ACHN (cell line): ENCODE data around the gene KDSR.

ENCODE experiments used
- DNase-seq: peaks from one replicate; pipeline ENCODE4 v3.0.0-alpha.2; 2015
- in situ Hi-C: cut with HindIII; loops from 2 replicates; pipeline ENCODE4 v1.10.0; 2017; ENCODE audit warnings: low sequenced_read_pairs, low pct_ligation_motif_present, low pct_unique_long_range_greater_than_20kb

The KDSR gene

DNA sequence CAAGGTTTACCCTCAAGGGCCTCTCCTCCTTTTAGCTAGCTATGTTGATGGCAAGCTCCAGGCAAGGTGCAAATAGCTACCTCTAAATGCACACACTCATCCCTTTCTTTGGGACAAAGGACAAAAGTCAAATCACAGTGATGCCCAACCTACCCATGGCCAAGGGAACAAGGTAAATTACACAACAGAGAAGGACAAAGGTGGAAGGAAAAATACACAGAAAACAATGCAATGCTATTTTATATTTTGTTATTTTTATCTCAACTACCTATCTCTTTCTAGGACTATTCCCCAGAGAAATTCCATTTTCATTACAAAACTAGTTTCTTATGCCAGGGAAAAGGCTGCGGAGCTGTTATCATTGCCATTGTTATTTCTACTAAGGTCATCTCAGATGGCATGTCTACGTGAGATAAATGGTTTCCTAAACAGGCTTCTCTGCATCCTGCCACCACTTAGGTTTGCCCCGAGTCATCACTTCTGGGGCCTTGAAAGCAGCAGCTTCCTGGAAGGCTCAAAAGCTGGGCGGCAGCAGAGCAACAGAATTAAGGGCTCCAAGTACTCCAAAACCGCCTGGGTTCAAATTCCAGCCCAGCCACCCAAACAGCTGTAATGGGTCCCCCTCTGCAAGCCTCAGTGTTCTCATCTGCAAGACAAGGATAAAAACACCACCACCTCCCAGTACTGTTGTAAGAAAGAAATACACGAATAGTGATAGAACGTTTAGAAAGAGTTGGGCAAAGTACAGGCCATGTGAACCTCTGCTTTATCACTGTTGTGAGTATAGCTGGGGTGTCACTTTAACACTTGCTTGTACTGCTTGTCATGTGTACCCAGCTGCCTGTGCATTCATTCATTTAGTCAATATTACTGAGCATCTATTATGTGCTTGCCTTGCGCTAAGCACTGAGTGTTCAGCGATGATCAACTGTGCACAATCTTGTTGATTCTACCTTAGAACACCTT lies 68.3 kb downstream of the KDSR start:
- in situ Hi-C loops = no loop called here
- DNase-seq = no peak

DNA sequence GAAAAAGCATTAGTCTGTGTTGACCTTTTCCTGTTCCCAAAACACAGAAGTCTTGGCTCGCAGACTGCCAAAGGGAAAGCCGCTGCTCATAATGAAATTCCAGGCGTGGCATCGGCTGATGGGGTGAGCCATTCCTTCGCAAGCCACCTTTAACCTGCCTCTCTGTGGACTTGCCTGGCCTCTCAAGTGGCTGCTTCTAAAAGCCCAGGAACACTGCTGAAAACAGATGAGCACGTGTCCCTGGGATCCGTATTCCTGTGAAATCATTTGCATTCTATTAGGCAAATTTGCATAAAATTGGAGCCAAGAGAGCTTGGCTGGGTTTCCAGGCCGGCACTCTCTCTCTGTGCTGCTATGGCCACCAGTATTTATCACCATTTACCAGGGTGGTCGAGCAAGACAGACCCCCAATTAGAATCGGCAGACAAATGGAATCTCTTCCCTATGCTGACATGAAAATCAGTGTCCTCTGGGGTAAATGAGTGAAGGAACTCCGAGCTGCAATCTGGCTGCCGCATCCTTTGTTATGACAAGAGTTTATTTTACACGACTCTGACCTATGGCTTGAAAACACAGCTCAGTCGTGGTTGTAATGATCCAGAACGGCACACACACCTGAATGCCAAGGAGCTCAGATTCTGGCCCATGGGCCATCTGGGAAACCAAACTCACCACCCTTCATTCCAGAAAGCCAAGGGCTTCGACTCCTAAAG lies 69.2 kb downstream of the KDSR start:
- no peak for DNase-seq

DNA sequence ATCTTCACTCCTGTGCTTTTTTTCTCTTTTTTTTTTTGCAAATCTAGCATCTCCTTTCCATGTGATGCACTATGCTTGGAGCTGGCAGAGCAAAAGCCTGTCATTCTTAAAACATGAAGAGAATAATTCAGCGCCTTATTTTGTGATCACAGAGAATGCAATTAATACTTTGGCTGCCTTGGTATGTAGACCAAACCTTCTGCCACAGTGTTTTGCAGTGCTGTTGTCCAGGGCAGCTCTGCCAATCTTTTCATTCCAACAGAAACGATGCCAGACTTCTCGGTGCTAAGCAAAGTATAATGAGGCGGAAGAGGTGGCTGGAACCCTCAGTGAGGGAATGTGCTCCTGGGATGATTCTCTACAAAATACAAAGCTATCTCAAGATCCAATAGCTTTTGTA lies 73.1 kb downstream of the KDSR start:
- no peak for DNase-seq
- in situ Hi-C loops = no loop called here

More for the DNA sequence above, 69.2 kb downstream of the KDSR start:
- in situ Hi-C loops = no loop called here

DNA sequence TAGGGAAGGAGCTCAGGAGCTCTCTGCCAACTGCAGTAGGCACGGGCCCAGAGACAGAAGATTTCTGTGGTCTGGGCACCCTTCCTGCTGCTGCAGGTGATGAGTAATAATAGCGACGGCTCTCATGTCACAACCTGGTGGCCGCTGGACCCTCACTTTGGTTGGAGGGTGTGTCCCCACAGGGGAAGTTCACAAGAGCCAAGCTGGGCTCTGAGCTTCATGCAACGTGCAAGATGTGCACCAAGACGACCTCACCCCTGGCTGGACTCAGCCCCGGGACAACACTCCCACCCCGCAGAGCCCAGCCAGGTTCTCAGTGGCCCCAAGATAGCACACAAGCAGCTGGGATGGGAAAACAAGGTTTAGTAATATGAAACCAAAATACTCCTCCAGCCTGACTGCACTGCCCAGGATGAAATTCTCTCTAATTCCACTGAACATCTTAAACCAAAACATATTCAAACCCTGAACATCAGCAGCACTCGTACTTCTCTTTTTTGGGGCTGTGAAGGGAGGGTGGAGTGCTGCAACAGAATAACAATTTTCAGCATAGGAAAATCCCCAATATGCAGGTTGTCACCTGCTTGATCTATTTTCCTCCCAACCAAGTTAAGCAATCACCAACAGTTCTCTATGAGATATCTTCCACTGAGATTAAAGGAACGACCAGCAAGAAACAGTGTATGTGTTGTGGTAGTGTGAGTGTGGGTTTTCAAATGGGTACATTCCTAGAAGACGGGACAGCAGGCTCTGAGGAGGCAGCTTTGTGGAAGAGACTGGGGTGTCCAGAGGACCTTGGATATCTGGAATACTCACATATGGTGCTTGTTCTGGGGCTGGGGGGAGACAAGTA lies 73.9 kb downstream of the KDSR start:
- no peak for DNase-seq
- in situ Hi-C loops = no loop called here

DNA sequence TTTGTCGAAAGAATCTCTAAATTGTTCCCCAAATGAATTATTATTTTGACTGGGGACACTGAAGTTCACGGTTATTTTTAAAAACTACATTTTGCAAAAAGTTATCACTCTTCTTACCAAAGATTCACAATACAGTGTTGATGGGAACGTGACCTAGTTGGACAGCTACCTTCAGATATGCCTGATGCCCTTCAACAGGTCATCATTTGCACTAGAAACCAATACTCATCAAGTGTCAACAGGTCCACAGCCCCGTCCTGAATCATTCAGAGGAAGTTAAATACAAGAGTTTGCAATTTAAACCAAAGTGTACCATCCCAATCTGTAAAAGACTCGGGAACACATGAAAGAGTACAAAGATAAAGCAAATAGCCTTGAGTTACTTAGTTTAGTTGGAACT lies 75.7 kb downstream of the KDSR start:
- in situ Hi-C loops = no loop called here
- no peak for DNase-seq

DNA sequence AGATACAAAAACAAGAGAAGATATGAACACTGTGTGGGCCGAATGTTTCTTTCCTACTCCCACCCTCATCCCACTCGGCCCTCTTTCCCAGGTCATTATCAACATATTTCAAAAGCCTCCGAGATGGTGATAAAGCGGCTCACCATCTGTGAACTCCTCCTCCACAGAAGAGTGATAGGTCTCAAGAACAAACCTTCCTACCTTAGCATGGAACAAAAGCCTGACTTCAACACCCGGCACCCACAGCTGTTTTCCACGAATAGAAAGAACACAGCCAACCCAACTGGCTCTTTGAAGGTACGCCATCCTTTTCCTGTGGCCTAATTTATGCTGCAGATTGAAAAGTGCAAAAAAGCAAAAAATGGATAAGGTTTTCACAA lies 76.2 kb downstream of the KDSR start:
- in situ Hi-C loops = no loop called here
- no peak for DNase-seq

DNA sequence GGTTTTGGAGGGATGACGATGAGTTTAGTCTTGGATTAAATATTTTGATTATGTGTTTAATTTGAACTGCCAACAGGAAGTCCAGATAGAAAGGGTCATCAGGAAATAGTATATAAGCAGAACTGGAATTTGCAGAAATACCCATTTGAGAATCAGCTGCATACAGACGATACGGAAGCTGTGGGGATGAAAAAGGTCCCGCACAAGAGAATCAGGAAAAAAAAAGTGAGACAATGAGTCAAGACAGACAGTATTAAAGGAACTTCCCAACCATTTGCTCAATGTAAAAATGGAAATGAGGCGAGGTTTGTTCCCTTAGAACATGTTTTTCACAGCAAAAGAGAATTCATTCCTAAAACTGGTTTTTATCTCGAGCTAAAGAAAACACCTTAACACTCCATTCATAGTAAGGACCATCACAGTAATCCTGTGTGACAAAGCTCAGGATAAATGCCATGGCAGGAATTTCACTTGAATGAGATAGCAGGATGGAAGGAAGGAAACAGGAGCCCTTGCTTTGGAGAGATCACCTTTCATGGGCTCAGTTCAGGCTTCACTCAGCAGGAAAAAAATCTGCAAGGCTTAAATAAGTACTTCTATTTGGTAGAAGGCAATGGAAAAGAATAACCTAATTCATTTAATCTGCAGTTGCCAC lies 76.7 kb downstream of the KDSR start:
- in situ Hi-C loops = no loop called here
- DNase-seq = no peak

DNA sequence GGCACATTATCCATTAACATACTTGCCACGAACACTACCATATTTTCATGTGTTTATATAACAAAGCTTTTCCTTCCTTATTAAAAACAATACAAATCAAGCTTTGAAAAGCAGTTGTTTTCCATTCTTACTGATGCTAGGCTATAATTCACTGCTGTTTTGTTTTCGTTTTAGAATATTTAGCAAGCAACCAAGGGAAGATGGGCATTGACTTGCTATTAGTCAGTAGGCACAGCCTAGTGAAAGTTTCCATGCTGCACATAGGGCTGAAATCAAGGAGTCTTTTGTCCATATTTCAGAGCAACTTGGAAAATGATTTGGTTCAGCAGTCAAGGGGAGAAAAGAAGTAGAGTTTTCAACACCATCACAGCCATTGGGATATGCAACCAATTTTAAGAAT lies 78.7 kb downstream of the KDSR start:
- in situ Hi-C loops = no loop called here
- DNase-seq = no peak

DNA sequence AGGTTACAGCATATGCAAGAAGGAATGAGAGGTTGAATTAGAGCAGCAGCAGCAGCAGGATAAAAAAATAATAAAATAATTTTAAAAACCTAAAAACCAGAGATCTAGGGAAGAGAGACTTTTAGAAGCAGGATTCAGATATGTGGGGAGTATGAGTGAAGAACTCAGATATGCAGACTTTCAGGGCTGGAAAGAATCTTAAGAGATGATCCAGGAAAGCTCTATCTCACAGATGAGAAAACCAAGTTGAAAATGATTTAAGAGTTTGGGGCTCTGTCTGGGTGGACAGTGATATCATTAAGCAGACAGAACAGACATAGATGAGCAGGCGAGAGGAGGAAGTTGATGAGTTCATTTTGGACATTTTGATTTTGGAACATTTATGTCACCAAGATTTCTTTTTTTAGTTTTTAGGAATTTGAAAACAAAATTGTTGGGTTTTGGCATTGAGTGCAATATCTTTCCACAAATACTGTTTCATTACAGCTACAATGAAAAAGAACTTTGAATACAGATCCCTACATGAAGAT lies 79.2 kb downstream of the KDSR start:
- no peak for DNase-seq
- in situ Hi-C loops = no loop called here

DNA sequence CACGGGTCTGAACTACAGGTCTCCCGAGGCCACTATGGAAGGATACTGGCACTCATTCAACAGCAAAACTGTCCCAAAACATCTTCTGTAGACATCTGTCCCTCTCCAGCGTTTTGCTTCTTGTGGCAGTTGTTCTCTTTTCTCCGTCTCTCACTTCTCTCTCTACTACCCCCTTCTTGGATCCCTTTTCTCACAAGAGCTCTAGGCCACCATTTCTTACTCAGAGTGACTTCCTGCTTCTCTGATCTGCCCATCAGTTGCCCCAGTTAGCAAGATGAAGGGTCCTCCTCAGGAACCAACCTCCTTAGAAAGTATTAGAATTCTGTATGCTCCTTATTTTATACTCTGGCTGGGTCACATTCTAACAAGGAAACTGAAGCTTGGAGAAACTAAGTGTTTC lies 80.1 kb downstream of the KDSR start:
- in situ Hi-C loops = no loop called here

DNA sequence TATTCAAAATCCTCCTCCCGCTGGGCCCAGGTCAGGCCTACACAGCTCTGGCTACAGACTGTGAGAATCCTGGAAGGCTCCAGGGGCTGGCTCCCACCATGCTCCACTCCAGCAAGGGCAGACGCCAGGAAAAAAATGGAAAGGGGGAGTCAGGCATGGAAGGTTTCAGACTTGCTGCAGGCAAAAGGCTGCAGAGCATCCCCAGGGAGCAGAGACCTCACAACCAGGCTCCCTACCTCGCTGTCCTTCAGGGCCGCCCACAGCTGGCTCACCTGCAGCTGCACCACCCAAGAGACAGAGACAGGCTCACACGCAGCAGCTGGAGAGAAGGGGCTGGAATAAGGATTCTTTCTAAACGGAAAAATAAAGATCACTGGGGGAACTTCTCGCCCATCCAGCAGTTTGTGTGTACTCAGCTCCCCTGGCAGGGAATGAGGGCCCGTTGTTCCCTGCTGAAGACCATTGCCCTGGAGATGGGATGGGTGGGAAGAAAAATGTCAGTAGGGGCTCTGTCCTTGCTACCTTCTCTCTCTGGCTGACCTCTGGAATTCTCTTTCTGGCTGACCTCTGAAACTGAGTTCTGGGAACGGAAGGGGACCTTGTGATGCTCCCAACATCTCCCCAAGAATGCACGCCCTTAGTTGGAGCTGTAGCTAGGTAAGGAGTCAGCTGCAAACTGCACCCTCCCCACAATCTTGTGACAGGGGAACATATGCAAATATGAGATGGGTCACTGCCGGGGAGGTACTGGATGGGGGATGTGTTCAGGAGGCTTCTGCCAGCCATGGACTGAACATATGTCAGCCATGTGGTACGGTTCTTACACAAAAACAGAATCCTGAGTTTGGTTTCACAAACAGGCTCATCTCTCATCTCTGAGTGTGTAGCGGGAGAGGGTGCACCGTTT lies 81.9 kb downstream of the KDSR start:
- in situ Hi-C loops = no loop called here
- DNase-seq = no peak

More for the DNA sequence above, 80.1 kb downstream of the KDSR start:
- no peak for DNase-seq

DNA sequence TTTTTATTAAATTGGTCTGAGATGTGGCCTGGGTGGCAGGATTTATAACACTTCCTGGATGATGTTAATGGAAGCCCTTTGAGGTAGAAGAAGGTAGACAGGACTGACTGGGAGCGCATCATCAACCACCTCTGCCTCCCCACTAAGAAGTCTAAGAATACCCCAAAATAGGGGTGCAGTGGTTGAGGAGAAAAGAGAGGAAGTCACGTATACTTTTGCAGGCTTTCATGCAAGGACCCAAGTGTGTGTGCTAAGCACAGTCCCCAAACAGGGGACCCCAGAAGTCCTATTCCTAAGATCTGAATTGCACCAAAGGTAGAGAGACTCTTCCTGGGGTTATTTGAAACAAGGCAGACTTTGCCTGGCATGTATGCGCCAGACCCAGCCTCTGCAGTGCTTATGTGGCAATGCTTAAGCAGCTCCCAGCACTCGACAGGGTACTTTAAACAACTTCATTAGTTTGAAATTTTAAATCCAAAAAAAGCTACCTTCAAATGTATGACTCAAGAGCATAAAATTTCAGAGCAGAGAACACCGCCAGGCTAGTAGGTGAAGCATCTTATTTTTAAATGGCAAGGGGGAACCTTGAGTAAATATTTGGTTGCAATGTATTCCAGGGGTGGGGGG lies 82.7 kb downstream of the KDSR start:
- no peak for DNase-seq
- in situ Hi-C loops = no loop called here

DNA sequence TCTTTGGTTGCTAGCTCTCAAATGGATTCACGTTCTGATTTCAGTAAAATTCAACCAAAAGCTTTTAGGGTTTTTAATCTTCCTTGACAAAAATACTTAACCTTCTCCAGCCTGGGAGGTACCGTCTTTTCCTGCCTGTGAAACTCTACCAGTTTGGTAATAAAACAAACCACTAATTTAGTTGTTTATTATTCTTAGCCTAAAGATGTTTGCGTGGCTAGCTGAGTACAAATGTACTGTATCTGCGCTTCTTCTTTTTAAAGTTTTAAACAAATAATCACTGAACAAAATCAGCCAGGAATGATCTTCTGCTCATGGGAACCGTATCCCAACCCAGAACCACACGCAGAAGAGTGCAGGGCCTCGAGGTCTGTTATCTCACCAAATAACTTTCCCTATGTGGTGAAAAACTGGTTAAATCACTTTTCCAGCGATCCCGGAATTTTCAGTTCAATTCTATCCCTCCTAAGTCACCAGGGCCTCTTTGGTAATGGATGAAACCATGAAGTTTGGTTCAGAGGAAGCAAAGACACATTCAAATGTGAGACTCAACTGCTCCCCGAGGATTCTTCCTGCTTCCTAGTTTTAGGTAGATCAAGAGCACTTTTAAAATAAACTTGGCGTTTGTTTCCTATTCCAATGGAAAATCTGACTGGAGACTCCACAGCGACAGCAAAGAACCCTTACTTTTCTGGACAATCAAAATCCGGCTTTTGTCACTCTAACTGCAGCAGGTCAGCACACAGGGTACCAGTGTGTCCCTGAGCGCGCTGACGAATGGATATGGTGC lies 83.5 kb downstream of the KDSR start:
- DNase-seq = no peak
- in situ Hi-C loops = no loop called here

DNA sequence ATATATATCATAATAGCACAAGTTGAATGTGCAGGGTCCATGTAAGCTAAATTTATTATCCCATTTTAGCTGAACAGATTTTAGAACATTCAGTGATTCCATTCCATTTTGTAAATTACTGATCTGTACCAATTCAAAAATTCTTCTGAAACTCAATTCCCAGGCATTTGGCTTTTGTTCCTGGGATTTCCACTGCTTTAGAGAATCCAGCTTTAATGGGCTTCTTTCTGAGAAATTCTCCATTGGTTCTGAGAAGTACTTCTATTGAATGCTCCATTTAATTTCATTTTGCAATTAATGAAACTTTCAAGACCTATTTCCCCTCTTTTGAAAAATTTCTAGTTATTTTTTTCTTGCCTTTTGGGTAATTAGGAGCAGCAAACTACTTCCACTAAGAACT lies 84.2 kb downstream of the KDSR start:
- in situ Hi-C loops = no loop called here
- DNase-seq = no peak
